Measurements from ENCODE around the gene ZNF682.
"Not testable (repeated sequence)": the region's sequence is repeated elsewhere in the genome, so short reads cannot be mapped to it uniquely, and the experiment has no call there.

The ZNF682 gene

DNA sequence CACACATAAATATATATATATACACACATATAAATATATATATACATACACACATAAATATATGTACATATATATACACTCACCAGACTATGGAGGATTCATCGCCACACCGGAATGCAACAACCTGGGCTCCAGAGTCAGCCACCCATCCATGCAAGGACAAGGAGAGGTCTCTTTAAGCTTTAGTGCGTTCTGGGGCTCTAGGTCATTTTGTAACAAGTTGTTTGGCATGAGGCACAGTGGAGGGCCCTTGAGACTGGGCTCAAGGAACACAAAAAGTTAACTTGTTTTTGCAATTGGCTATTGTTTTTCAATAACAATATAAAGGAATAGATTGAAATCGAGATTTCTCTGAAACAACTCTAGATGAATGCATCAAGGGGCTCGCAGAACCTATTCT is 33.6 kb upstream of the ZNF682 start:
- Histone ChIP-seq H2AFZ (ENCODE audit: low read length) (no peak overlapping the region), H3K27me3 (ENCODE audit: insufficient read depth, low read length) (no peaks in the 10 kb centered on the region), H3K9me3 (ENCODE audit: low read length) (no peaks in the 10 kb centered on the region), H3K79me2 (ENCODE audit: insufficient read depth, low read length) (no peaks in the 10 kb centered on the region), H3K9me2 (ENCODE audit: low read depth, low read length) (no peaks in the 10 kb centered on the region), H3K9ac (ENCODE audit: low read length) (no peak overlapping the region), H3K4me2 (ENCODE audit: low read length) (no peak overlapping the region), H3F3A (ENCODE audit: insufficient read depth, low read length) (no peaks in the 10 kb centered on the region), H3K36me3 (ENCODE audit: insufficient read depth, low read length) (no peaks in the 10 kb centered on the region), H3K4me1 (ENCODE audit: insufficient read depth, low read length, severe bottlenecking) (no peaks in the 10 kb centered on the region), H4K20me1 (ENCODE audit: insufficient read depth, low read length) (no peaks in the 10 kb centered on the region), H3K27ac (ENCODE audit: low read depth, low read length, poor library complexity, severe bottlenecking) (no peak overlapping the region), H3K4me3 (ENCODE audit: low read depth, low read length, poor library complexity, severe bottlenecking) (no peak overlapping the region)
- TF ChIP-seq, protein P1, sequence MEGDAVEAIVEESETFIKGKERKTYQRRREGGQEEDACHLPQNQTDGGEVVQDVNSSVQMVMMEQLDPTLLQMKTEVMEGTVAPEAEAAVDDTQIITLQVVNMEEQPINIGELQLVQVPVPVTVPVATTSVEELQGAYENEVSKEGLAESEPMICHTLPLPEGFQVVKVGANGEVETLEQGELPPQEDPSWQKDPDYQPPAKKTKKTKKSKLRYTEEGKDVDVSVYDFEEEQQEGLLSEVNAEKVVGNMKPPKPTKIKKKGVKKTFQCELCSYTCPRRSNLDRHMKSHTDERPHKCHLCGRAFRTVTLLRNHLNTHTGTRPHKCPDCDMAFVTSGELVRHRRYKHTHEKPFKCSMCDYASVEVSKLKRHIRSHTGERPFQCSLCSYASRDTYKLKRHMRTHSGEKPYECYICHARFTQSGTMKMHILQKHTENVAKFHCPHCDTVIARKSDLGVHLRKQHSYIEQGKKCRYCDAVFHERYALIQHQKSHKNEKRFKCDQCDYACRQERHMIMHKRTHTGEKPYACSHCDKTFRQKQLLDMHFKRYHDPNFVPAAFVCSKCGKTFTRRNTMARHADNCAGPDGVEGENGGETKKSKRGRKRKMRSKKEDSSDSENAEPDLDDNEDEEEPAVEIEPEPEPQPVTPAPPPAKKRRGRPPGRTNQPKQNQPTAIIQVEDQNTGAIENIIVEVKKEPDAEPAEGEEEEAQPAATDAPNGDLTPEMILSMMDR (IDR thresholded peaks at IDR 0.05; ENCODE audit: low read length) = no peak

DNA sequence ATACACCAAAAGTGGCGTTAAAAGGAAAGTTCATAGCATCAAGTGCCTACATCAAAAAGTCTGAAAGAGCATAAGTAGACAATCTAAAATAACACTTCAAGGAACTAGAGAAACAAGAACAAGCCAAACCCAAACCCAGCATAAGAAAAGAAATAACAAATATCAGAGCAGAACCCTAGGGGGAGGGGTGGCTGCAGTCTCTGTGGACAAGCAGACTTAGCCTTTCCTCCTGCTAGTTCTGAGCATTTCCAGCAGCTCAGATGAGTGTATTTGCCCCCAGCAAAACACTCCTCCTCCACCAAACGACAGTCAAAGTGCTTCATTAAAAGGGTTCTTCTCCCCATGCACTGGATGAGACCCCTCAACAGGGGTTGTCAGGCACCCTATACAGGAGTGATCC is 31.4 kb upstream of the ZNF682 start:
- Histone ChIP-seq H4K20me1 (ENCODE audit: insufficient read depth, low read length) (no peaks in the 10 kb centered on the region), H3K4me3 (ENCODE audit: low read depth, low read length, poor library complexity, severe bottlenecking) (no peak overlapping the region), H3K9me2 (ENCODE audit: low read depth, low read length) (no peaks in the 10 kb centered on the region), H3K27ac (ENCODE audit: low read depth, low read length, poor library complexity, severe bottlenecking) (no peak overlapping the region), H3K4me1 (ENCODE audit: insufficient read depth, low read length, severe bottlenecking) (no peaks in the 10 kb centered on the region), H3K9me3 (ENCODE audit: low read length) (no peaks in the 10 kb centered on the region), H3K9ac (ENCODE audit: low read length) (no peak overlapping the region), H3K79me2 (ENCODE audit: insufficient read depth, low read length) (no peaks in the 10 kb centered on the region), H3K27me3 (ENCODE audit: insufficient read depth, low read length) (no peaks in the 10 kb centered on the region), H3F3A (ENCODE audit: insufficient read depth, low read length) (no peaks in the 10 kb centered on the region), H3K4me2 (ENCODE audit: low read length) (no peak overlapping the region), H3K36me3 (ENCODE audit: insufficient read depth, low read length) (no peaks in the 10 kb centered on the region), H2AFZ (ENCODE audit: low read length) (no peak overlapping the region)
- TF ChIP-seq, protein P1 (IDR thresholded peaks at IDR 0.05; ENCODE audit: low read length) = no peak
- TF ChIP-seq EZH2 (IDR thresholded peaks at IDR 0.05; ENCODE audit: borderline replicate concordance, low read length) = no peak

DNA sequence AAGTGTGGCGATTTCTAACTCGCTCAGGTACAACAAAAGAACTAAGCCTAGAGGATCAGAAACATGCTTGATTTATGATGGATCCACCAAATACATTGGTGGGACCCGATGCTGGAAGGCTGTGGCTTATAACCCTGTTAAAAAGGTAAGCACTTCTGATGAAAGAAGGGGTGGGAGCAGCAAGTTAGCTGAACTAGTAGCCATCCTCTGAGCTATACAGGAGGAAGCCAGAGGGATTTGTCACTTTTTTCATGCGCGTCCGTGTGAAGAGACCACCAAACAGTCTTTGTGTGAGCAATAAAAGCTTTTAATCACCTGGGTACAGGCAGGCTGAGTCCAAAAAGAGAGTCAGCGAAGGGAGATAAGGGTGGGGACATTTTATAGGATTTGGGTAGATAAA is 29.3 kb upstream of the ZNF682 start:
- H3F3A ChIP-seq (ENCODE audit: insufficient read depth, low read length); H3K27ac ChIP-seq (ENCODE audit: low read depth, low read length, poor library complexity, severe bottlenecking); H3K4me3 ChIP-seq (ENCODE audit: low read depth, low read length, poor library complexity, severe bottlenecking); H2AFZ ChIP-seq (ENCODE audit: low read length); H3K9me2 ChIP-seq (ENCODE audit: low read depth, low read length); H3K27me3 ChIP-seq (ENCODE audit: insufficient read depth, low read length); H3K79me2 ChIP-seq (ENCODE audit: insufficient read depth, low read length); H3K36me3 ChIP-seq (ENCODE audit: insufficient read depth, low read length); H4K20me1 ChIP-seq (ENCODE audit: insufficient read depth, low read length); H3K9ac ChIP-seq (ENCODE audit: low read length); H3K4me1 ChIP-seq (ENCODE audit: insufficient read depth, low read length, severe bottlenecking); H3K4me2 ChIP-seq (ENCODE audit: low read length); H3K9me3 ChIP-seq (ENCODE audit: low read length): not testable (repeated sequence)

DNA sequence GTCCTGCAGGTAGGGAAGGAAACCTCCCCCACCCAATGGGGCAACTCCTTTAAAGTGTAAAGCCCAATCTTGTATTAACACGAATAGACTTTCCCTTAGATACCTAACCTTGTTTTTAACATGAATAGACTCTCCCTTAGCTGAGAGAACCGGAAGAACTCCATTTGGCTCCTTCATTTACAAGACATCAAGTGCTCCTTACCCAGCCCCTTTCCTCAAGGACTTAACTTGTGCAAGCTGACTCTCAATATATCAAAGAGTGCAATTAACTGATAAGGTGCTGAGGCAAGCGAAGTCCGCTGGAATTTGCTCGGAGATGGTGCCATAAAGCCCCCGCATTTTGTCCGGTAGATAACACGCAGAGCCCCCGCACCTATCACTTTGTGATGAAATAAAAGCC is 28.6 kb upstream of the ZNF682 start:
- no peaks in the 10 kb centered on the region for H3K79me2 ChIP-seq (ENCODE audit: insufficient read depth, low read length)
- no peak overlapping the region for H3K9ac ChIP-seq (ENCODE audit: low read length)
- no peaks in the 10 kb centered on the region for H4K20me1 ChIP-seq (ENCODE audit: insufficient read depth, low read length)
- H3K9me3 ChIP-seq (ENCODE audit: low read length) = no peaks in the 10 kb centered on the region
- no peaks in the 10 kb centered on the region for H3K27me3 ChIP-seq (ENCODE audit: insufficient read depth, low read length)
- no peaks in the 10 kb centered on the region for H3K9me2 ChIP-seq (ENCODE audit: low read depth, low read length)
- no peak overlapping the region for H3K4me2 ChIP-seq (ENCODE audit: low read length)
- no peak for TF ChIP-seq EZH2 (IDR thresholded peaks at IDR 0.05; ENCODE audit: borderline replicate concordance, low read length)
- TF ChIP-seq, protein P1 (IDR thresholded peaks at IDR 0.05; ENCODE audit: low read length) = no peak
- H3K36me3 ChIP-seq (ENCODE audit: insufficient read depth, low read length) = no peaks in the 10 kb centered on the region
- no peaks in the 10 kb centered on the region for H3K4me1 ChIP-seq (ENCODE audit: insufficient read depth, low read length, severe bottlenecking)
- H2AFZ ChIP-seq (ENCODE audit: low read length) = no peak overlapping the region
- H3K27ac ChIP-seq (ENCODE audit: low read depth, low read length, poor library complexity, severe bottlenecking) = no peak overlapping the region
- H3F3A ChIP-seq (ENCODE audit: insufficient read depth, low read length) = no peaks in the 10 kb centered on the region
- no peak overlapping the region for H3K4me3 ChIP-seq (ENCODE audit: low read depth, low read length, poor library complexity, severe bottlenecking)
